HCT116 (cell line): ENCODE results near the gene ADARB2. TPM values are rescaled to one million over a fixed set of nuclear protein-coding genes. Genes with fewer than 3 reads are reported as not detected.

Experiments used
- ATAC-seq: fragments of 200-7000 bp; cut with Tn5 transposase; 2 replicates; pipeline ENCODE4 v1.9.1; 2020; ENCODE audit warnings: mild to moderate bottlenecking, moderate library complexity
- BruUV-seq: library from RNA; stranded (reverse); fragments of 400-500 nt; replicated peaks from 2 replicates; lab custom pipeline; 2021; lab: Mats Ljungman, UMichigan
- CTCF ChIA-PET: fragments of 300-600 bp; sonication (Branson Sonifier 250); formaldehyde crosslinking; loops from one replicate; lab custom pipeline; 2021; ENCODE audit warnings: antibody characterized with exemption; lab: Charles Lee
- POLR2A ChIA-PET: fragments of 300-600, 350-600 bp; sonication (Branson Sonifier 250); formaldehyde crosslinking; loops from one replicate; lab custom pipeline; 2021; ENCODE audit warnings: antibody characterized with exemption; lab: Charles Lee
- RAD21 ChIA-PET, 2 experiments: fragments of 300-600 bp; sonication (Branson Sonifier 250); formaldehyde crosslinking; loops; one replicate each; lab custom pipeline; 2023; ENCODE audit warnings: low total read pairs in 2 of 2; ENCODE audit not compliant: uncharacterized antibody in 2 of 2, unreplicated experiment in 2 of 2, low non-redundant PET in 1 of 2; lab: Charles Lee
- DNase-seq: peaks from one replicate; pipeline ENCODE4 v3.0.0-alpha.2; 2010; ENCODE audit warnings: low read depth, low spot score
- H2AFZ ChIP-seq: fragments of 200-600 bp; shearing (Covaris generic), sonication (generic); 2 replicates; pipeline ENCODE4 v1.6.1; 2017; ENCODE audit warnings: low read depth, mixed run types, mixed read lengths, antibody characterized with exemption, low read length; ENCODE audit not compliant: poor library complexity, severe bottlenecking
- H3K27ac ChIP-seq: 2 replicates; pipeline ENCODE4 v1.5.1; 2012; ENCODE audit warnings: low read depth, low read length
- H3K27me3 ChIP-seq: fragments of 200-600 bp; sonication (generic); 2 replicates; pipeline ENCODE4 v1.6.1; 2016; ENCODE audit warnings: mixed run types, low read length, mixed read lengths; ENCODE audit not compliant: insufficient read depth
- H3K36me3 ChIP-seq, 2 experiments: fragments of 200-500 bp in 1 of 2; fragments of 200-600 bp in 1 of 2; sonication (Bioruptor generic) in 1 of 2; sonication (generic) in 1 of 2; 2 replicates each; pipeline versions ENCODE4 v1.5.1 to v1.6.1; 2014 to 2016; ENCODE audit warnings: low read length in 2 of 2, inconsistent platforms in 1 of 2, mixed read lengths in 1 of 2, mixed run types in 1 of 2; ENCODE audit not compliant: insufficient read depth in 2 of 2, control insufficient read depth in 1 of 2
- H3K4me1 ChIP-seq, 2 experiments: fragments of 200-600 bp in 1 of 2; sonication (generic) in 1 of 2; 2 replicates each; pipeline versions ENCODE4 v1.5.1 to v1.6.1; 2012 to 2017; ENCODE audit warnings: low read length in 2 of 2, inconsistent platforms in 1 of 2, mild to moderate bottlenecking in 1 of 2, mixed read lengths in 1 of 2, mixed run types in 1 of 2, moderate library complexity in 1 of 2; ENCODE audit not compliant: insufficient read depth in 2 of 2, control insufficient read depth in 1 of 2
- H3K4me2 ChIP-seq: fragments of 200-600 bp; sonication (generic); 2 replicates; pipeline ENCODE4 v1.6.1; 2017; ENCODE audit warnings: mixed run types, low read length, mixed read lengths
- H3K4me3 ChIP-seq, 2 experiments: fragments of 200-600 bp in 1 of 2; sonication (generic) in 1 of 2; replicated peaks in 1 of 2; 2 replicates each; pipeline ENCODE4 v1.5.1; 2011 to 2016; ENCODE audit warnings: low read length in 2 of 2, control low read depth in 1 of 2, low read depth in 1 of 2, mild to moderate bottlenecking in 1 of 2, mixed read lengths in 1 of 2, mixed run types in 1 of 2
- H3K79me2 ChIP-seq: fragments of 200-600 bp; sonication (generic); 2 replicates; pipeline ENCODE4 v1.6.1; 2017; ENCODE audit warnings: mild to moderate bottlenecking, mixed run types, low read length, moderate library complexity, mixed read lengths; ENCODE audit not compliant: insufficient read depth
- H3K9ac ChIP-seq: fragments of 200-600 bp; sonication (generic); 2 replicates; pipeline ENCODE4 v1.6.1; 2016; ENCODE audit warnings: low read length, mixed read lengths
- H3K9me2 ChIP-seq: fragments of 200-600 bp; sonication (generic), shearing (Covaris generic); 2 replicates; pipeline ENCODE4 v1.6.1; 2017; ENCODE audit warnings: mixed run types, mild to moderate bottlenecking, moderate library complexity; ENCODE audit not compliant: insufficient read depth
- H3K9me3 ChIP-seq, 2 experiments: fragments of 200-500 bp in 1 of 2; fragments of 200-600 bp in 1 of 2; sonication (Bioruptor generic) in 1 of 2; sonication (generic) in 1 of 2; 2 replicates each; pipeline ENCODE4 v1.6.1; 2014 to 2017; ENCODE audit warnings: low read length in 2 of 2, mixed read lengths in 2 of 2, inconsistent platforms in 1 of 2, low read depth in 1 of 2, mild to moderate bottlenecking in 1 of 2, mixed run types in 1 of 2, moderate library complexity in 1 of 2; ENCODE audit not compliant: control insufficient read depth in 1 of 2, insufficient read depth in 1 of 2
- H4K20me1 ChIP-seq: fragments of 200-600 bp; sonication (generic), shearing (Covaris generic); 2 replicates; pipeline ENCODE4 v1.6.1; 2017; ENCODE audit warnings: mixed run types, mild to moderate bottlenecking, moderate library complexity; ENCODE audit not compliant: insufficient read depth
- CEBPB ChIP-seq: IDR thresholded peaks from 2 replicates; pipeline ENCODE4 v1.6.1; 2012; ENCODE audit warnings: low read depth
- CTCF ChIP-seq, 3 experiments: fragments of 200-600 bp in 1 of 3; sonication (generic) in 1 of 3; IDR thresholded peaks in 2 of 3; conservative IDR thresholded peaks in 1 of 3; 2 replicates each; pipeline ENCODE4 v1.5.1; 2012 to 2017; ENCODE audit warnings: low read depth in 2 of 3, low read length in 2 of 3, antibody characterized with exemption in 1 of 3, borderline replicate concordance in 1 of 3, control low read depth in 1 of 3, mild to moderate bottlenecking in 1 of 3, mixed read lengths in 1 of 3, mixed run types in 1 of 3, moderate library complexity in 1 of 3; ENCODE audit not compliant: insufficient read depth in 1 of 3
- EGR1 ChIP-seq: IDR thresholded peaks from 2 replicates; pipeline ENCODE4 v1.6.1; 2012; ENCODE audit warnings: low read depth
- ELF1 ChIP-seq: IDR thresholded peaks from 2 replicates; pipeline ENCODE4 v1.6.1; 2012; ENCODE audit warnings: low read depth, borderline replicate concordance
- EZH2phosphoT487 ChIP-seq: fragments of 200-600 bp; IDR thresholded peaks from 2 replicates; pipeline ENCODE4 v1.6.1; 2018; ENCODE audit warnings: antibody characterized with exemption, borderline replicate concordance
- FOSL1 ChIP-seq: IDR thresholded peaks from 2 replicates; pipeline ENCODE4 v1.6.1; 2012; ENCODE audit warnings: low read depth
- JUND ChIP-seq: IDR thresholded peaks from 2 replicates; pipeline ENCODE4 v1.6.1; 2012
- POLR2A ChIP-seq: IDR thresholded peaks from 2 replicates; pipeline ENCODE4 v1.7.0; 2011; ENCODE audit warnings: borderline replicate concordance; ENCODE audit not compliant: insufficient read depth, insufficient read length; ENCODE audit errors: extremely low read depth
- POLR2AphosphoS5 ChIP-seq: IDR thresholded peaks from 2 replicates; pipeline ENCODE4 v1.6.1; 2011; ENCODE audit warnings: mild to moderate bottlenecking, low read depth, low read length, moderate library complexity
- RAD21 ChIP-seq: IDR thresholded peaks from 2 replicates; pipeline ENCODE4 v1.6.1; 2012; ENCODE audit warnings: low read depth, mild to moderate bottlenecking
- REST ChIP-seq: IDR thresholded peaks from 2 replicates; pipeline ENCODE4 v1.6.1; 2012; ENCODE audit warnings: low read depth
- SIN3A ChIP-seq: IDR thresholded peaks from 2 replicates; pipeline ENCODE4 v1.6.1; 2012; ENCODE audit warnings: low read depth
- SP1 ChIP-seq: IDR thresholded peaks from 2 replicates; pipeline ENCODE4 v1.6.1; 2012; ENCODE audit warnings: low read depth
- SRF ChIP-seq: IDR thresholded peaks from 2 replicates; pipeline ENCODE4 v1.6.1; 2012; ENCODE audit warnings: low read depth
- TCF7L2 ChIP-seq: IDR thresholded peaks from 2 replicates; pipeline ENCODE4 v1.7.0; 2011; ENCODE audit warnings: borderline replicate concordance, inconsistent platforms; ENCODE audit not compliant: insufficient read depth, insufficient read length; ENCODE audit errors: extremely low read depth
- YY1 ChIP-seq: IDR thresholded peaks from 2 replicates; pipeline ENCODE4 v1.6.1; 2011; ENCODE audit warnings: low read length, low read depth, moderate library complexity, mild to moderate bottlenecking; ENCODE audit not compliant: insufficient replicate concordance; ENCODE audit errors: extremely low read depth
- ZBTB33 ChIP-seq: IDR thresholded peaks from 2 replicates; pipeline ENCODE4 v1.6.1; 2011; ENCODE audit warnings: mild to moderate bottlenecking, low read length, moderate library complexity; ENCODE audit not compliant: insufficient replicate concordance; ENCODE audit errors: extremely low read depth
- ZFX ChIP-seq: fragments of 450-650 bp; IDR thresholded peaks from 2 replicates; pipeline ENCODE4 v1.6.1; 2017
- ZNF274 ChIP-seq: fragments of 200-500 bp; sonication (Bioruptor generic); IDR thresholded peaks from 2 replicates; pipeline ENCODE4 v1.6.1; 2014; ENCODE audit warnings: mild to moderate bottlenecking, low read depth, low read length, inconsistent platforms
- intact Hi-C: fragments of 100-400 bp; cut with micrococcal nuclease; formaldehyde crosslinking; loops from 2 replicates; pipeline ENCODE4 v1.10.0; 2022
- total RNA-seq: library from RNA; stranded (reverse); gene quantifications from one replicate; pipeline ENCODE4 v1.2.1, GENCODE V29; 2021; ENCODE audit not compliant: unreplicated experiment
- TF ChIP-seq, protein P1 (sequence below): IDR thresholded peaks from 2 replicates; pipeline ENCODE4 v1.6.1; 2012

ADARB2 gene
- total RNA-seq, 1 experiment from 2014 or later = not detected

GRCh38 chr10:1625079-1625478 lies 112.2 kb downstream of the ADARB2 start:
- H4K20me1 ChIP-seq = no peaks in the 10 kb centered on the region
- H3K27me3 ChIP-seq = peaks cover 6% of the 10 kb centered on the region; the same call in 1 of the 2 replicates
- no peak overlapping the region for H2AFZ ChIP-seq
- POLR2A ChIA-PET = no interaction called here
- intact Hi-C loops = no loop called here
- no peak overlapping the region for H3K9ac ChIP-seq
- H3K4me1 ChIP-seq = no peaks in the 10 kb centered on the region
- H3K36me3 ChIP-seq = no peaks in the 10 kb centered on the region
- ATAC-seq (no peak), DNase-seq (no peak)
- no peak overlapping the region for H3K27ac ChIP-seq
- no peak overlapping the region for H3K4me2 ChIP-seq
- BruUV-seq = no TSS peak
- H3K4me3 ChIP-seq = no peak overlapping the region
- no peaks in the 10 kb centered on the region for H3K9me3 ChIP-seq
- no peak for TF ChIP-seq RAD21
- TF ChIP-seq ZNF274 = no peak
- no peak for TF ChIP-seq CEBPB
- TF ChIP-seq ELF1 = no peak
- no peak for TF ChIP-seq ZFX
- TF ChIP-seq EZH2phosphoT487 = no peak
- TF ChIP-seq SP1 = no peak
- TF ChIP-seq SIN3A = no peak
- no peak for TF ChIP-seq CTCF (IDR thresholded peaks at IDR 0.05 in 2 of 3, conservative IDR thresholded peaks at IDR 0.05 in 1 of 3; ENCODE audit: borderline replicate concordance in 1 of 3, insufficient read depth in 1 of 3, low read depth in 2 of 3, low read length in 2 of 3)
- TF ChIP-seq POLR2AphosphoS5 = no peak
- no peak for TF ChIP-seq SRF
- no peak for TF ChIP-seq POLR2A
- no peak for TF ChIP-seq YY1
- TF ChIP-seq JUND = no peak
- TF ChIP-seq ZBTB33 = no peak
- TF ChIP-seq, protein P1, sequence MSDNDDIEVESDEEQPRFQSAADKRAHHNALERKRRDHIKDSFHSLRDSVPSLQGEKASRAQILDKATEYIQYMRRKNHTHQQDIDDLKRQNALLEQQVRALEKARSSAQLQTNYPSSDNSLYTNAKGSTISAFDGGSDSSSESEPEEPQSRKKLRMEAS = no peak
- TF ChIP-seq EGR1 = no peak
- TF ChIP-seq FOSL1 = no peak
- no peak for TF ChIP-seq TCF7L2
- no peak for TF ChIP-seq REST
- no peaks in the 10 kb centered on the region for H3K9me2 ChIP-seq
- CTCF ChIA-PET = no interaction called here
- no peaks in the 10 kb centered on the region for H3K79me2 ChIP-seq
- RAD21 ChIA-PET = no interaction called here
